ENCODE results near the gene CSTB.

Gene CSTB

GRCh38 chr21:43778469-43779335 is 2.6 kb upstream of the CSTB start:
- no peak overlapping the region for H2AFZ ChIP-seq (ENCODE audit: low read length)
- no peak for DNase-seq
- peaks cover 29% of the 10 kb centered on the region for H3K79me2 ChIP-seq (ENCODE audit: low read length)

GRCh38 chr21:43777953-43778352 is 1.8 kb upstream of the CSTB start:
- no peaks in the 10 kb centered on the region for H3K9me3 ChIP-seq (replicated peaks; ENCODE audit: insufficient read depth, low read length)
- peaks cover 17% of the 10 kb centered on the region for H3K36me3 ChIP-seq (replicated peaks; ENCODE audit: insufficient read depth, low read length)
- H3F3A ChIP-seq (ENCODE audit: insufficient read depth, low read length), result peaks cover 73% of the 10 kb centered on the region
- H4K20me1 ChIP-seq (ENCODE audit: insufficient read depth, low read length), result peaks cover 6% of the 10 kb centered on the region; the same call in 1 of the 2 replicates
- no peak overlapping the region for H3K4me2 ChIP-seq (ENCODE audit: low read depth, low read length)
- H2AFZ ChIP-seq (ENCODE audit: low read length), result no peak overlapping the region
- H3K9me2 ChIP-seq (replicated peaks; ENCODE audit: insufficient read depth, low read length), result no peaks in the 10 kb centered on the region
- peaks cover 58% of the 10 kb centered on the region for H3K4me1 ChIP-seq (ENCODE audit: low read length)
- DNase-seq, result no peak
- no peak for TF ChIP-seq EZH2phosphoT487 (IDR thresholded peaks at IDR 0.05; ENCODE audit: low read length)
- TF ChIP-seq EZH2 (optimal IDR thresholded peaks at IDR 0.05; ENCODE audit: low read depth, low read length), result no peak
- TF ChIP-seq CTCF (IDR thresholded peaks at IDR 0.05; ENCODE audit: low read length), result no peak
- H3K27me3 ChIP-seq (replicated peaks; ENCODE audit: insufficient read depth, low read length), result no peaks in the 10 kb centered on the region
- no peak overlapping the region for H3K4me3 ChIP-seq (ENCODE audit: low read length)
- H3K9ac ChIP-seq (ENCODE audit: low read length), result no peak overlapping the region
- no peak overlapping the region for H3K27ac ChIP-seq (ENCODE audit: low read length)
- peaks cover 33% of the 10 kb centered on the region for H3K79me2 ChIP-seq (ENCODE audit: low read length)

More at GRCh38 chr21:43778469-43779335, 2.6 kb upstream of the CSTB start:
- Histone ChIP-seq H3F3A (ENCODE audit: insufficient read depth, low read length) (peaks cover 73% of the 10 kb centered on the region), H4K20me1 (ENCODE audit: insufficient read depth, low read length) (peaks cover 6% of the 10 kb centered on the region; the same call in 1 of the 2 replicates), H3K27me3 (replicated peaks; ENCODE audit: insufficient read depth, low read length) (no peaks in the 10 kb centered on the region), H3K36me3 (replicated peaks; ENCODE audit: insufficient read depth, low read length) (peaks cover 10% of the 10 kb centered on the region), H3K4me3 (ENCODE audit: low read length) (no peak overlapping the region), H3K4me1 (ENCODE audit: low read length) (peaks cover 65% of the 10 kb centered on the region), H3K27ac (ENCODE audit: low read length) (peak overlapping the region; percentile 65), H3K4me2 (ENCODE audit: low read depth, low read length) (peak overlapping the region; percentile 11; the same call in 1 of the 2 replicates), H3K9ac (ENCODE audit: low read length) (no peak overlapping the region), H3K9me2 (replicated peaks; ENCODE audit: insufficient read depth, low read length) (no peaks in the 10 kb centered on the region), H3K9me3 (replicated peaks; ENCODE audit: insufficient read depth, low read length) (no peaks in the 10 kb centered on the region)
- TF ChIP-seq EZH2 (optimal IDR thresholded peaks at IDR 0.05; ENCODE audit: low read depth, low read length), result no peak
- TF ChIP-seq EZH2phosphoT487 (IDR thresholded peaks at IDR 0.05; ENCODE audit: low read length), result no peak
- no peak for TF ChIP-seq CTCF (IDR thresholded peaks at IDR 0.05; ENCODE audit: low read length)

- no peak overlapping the region for H3K27ac ChIP-seq (ENCODE audit: low read length)
- H3F3A ChIP-seq (ENCODE audit: insufficient read depth, low read length), result peaks cover 62% of the 10 kb centered on the region
- peak overlapping the region; percentile 74 for H3K9ac ChIP-seq (ENCODE audit: low read length)
- peaks cover 6% of the 10 kb centered on the region; the same call in 1 of the 2 replicates for H4K20me1 ChIP-seq (ENCODE audit: insufficient read depth, low read length)
- no peaks in the 10 kb centered on the region for H3K27me3 ChIP-seq (replicated peaks; ENCODE audit: insufficient read depth, low read length)
- H3K36me3 ChIP-seq (replicated peaks; ENCODE audit: insufficient read depth, low read length), result peaks cover 18% of the 10 kb centered on the region
- TF ChIP-seq EZH2 (optimal IDR thresholded peaks at IDR 0.05; ENCODE audit: low read depth, low read length), result no peak
- no peak for TF ChIP-seq CTCF (IDR thresholded peaks at IDR 0.05; ENCODE audit: low read length)
- no peak for TF ChIP-seq EZH2phosphoT487 (IDR thresholded peaks at IDR 0.05; ENCODE audit: low read length)
- no peak for DNase-seq
- peak overlapping the region; percentile 63 for H3K4me2 ChIP-seq (ENCODE audit: low read depth, low read length)
- H3K4me1 ChIP-seq (ENCODE audit: low read length), result peaks cover 30% of the 10 kb centered on the region
- no peak overlapping the region for H2AFZ ChIP-seq (ENCODE audit: low read length)
- no peaks in the 10 kb centered on the region for H3K9me2 ChIP-seq (replicated peaks; ENCODE audit: insufficient read depth, low read length)
- H3K9me3 ChIP-seq (replicated peaks; ENCODE audit: insufficient read depth, low read length), result no peaks in the 10 kb centered on the region
- peaks cover 33% of the 10 kb centered on the region for H3K79me2 ChIP-seq (ENCODE audit: low read length)
- H3K4me3 ChIP-seq (ENCODE audit: low read length), result peak overlapping the region; percentile 90
These were observed 918 bp downstream of the CSTB start for GRCh38 chr21:43775190-43775589.

Measured in MM.1S (cell line).